Thoracic aorta (tissue), 2 donors: ENCODE measurements around the gene VGF. TPM values are rescaled to one million over a fixed set of nuclear protein-coding genes. Genes with fewer than 3 reads are reported as not detected.

Source experiments
- ATAC-seq: fragments of 150-250 bp; one replicate; pipeline ENCODE4 v1.8.0; 2017; ENCODE audit warnings: low read depth; ENCODE audit not compliant: insufficient number of reproducible peaks, low FRiP score
- DNase-seq: peaks from one replicate; pipeline ENCODE4 v3.0.0-alpha.2; 2020; ENCODE audit warnings: low spot score
- H3K27ac ChIP-seq, 2 donors: fragments of 200-600 bp; sonication (generic); 1 replicate in 1 of 2; 2 replicates in 1 of 2; pipeline ENCODE4 v1.5.1; 2016; ENCODE audit warnings: mild to moderate bottlenecking in 2 of 2, moderate library complexity in 2 of 2
- H3K27me3 ChIP-seq: fragments of 200-600 bp; sonication (generic); replicated peaks from 2 replicates; pipeline ENCODE4 v1.6.0; 2016; ENCODE audit warnings: mild to moderate bottlenecking; ENCODE audit not compliant: insufficient read depth
- H3K36me3 ChIP-seq: fragments of 200-600 bp; sonication (generic); one replicate; pipeline ENCODE4 v1.5.1; 2016
- H3K4me1 ChIP-seq, 2 donors: fragments of 200-600 bp; sonication (generic); 1 replicate in 1 of 2; 2 replicates in 1 of 2; pipeline versions ENCODE4 v1.5.1 to v1.6.0; 2016; ENCODE audit warnings: low read depth in 2 of 2, mild to moderate bottlenecking in 1 of 2; ENCODE audit not compliant: control insufficient read depth in 1 of 2
- H3K4me3 ChIP-seq: fragments of 200-600 bp; sonication (generic); 2 replicates; pipeline ENCODE4 v1.5.1; 2016; ENCODE audit warnings: mild to moderate bottlenecking
- H3K9me3 ChIP-seq: fragments of 200-600 bp; sonication (generic); 2 replicates; pipeline ENCODE4 v1.5.1; 2016
- CTCF ChIP-seq: fragments of 200-600 bp; sonication (generic); IDR thresholded peaks from one replicate; pipeline ENCODE4 v1.5.1; 2019; ENCODE audit warnings: antibody characterized with exemption
- total RNA-seq, 2 donors: library from RNA; depleted of rRNA; stranded (reverse); fragments of >200 nt; gene quantifications; one replicate each; pipeline versions ENCODE4 v1.1.0 to v1.2.3, GENCODE V29; 2016

The VGF gene
- total RNA-seq, 2 donors from 2014 or later, result not detected

- H3K9me3 ChIP-seq, result no peaks in the 10 kb centered on the region
- ATAC-seq (no peak), DNase-seq (no peak)
- H3K4me1 ChIP-seq, result peaks cover 5 to 9% of the 10 kb centered on the region in 2 donors
- H3K36me3 ChIP-seq, result no peaks in the 10 kb centered on the region
- no peak for TF ChIP-seq CTCF
- peaks cover 9% of the 10 kb centered on the region for H3K27me3 ChIP-seq
- H3K4me3 ChIP-seq, result no peak overlapping the region
- H3K27ac ChIP-seq, result no peak overlapping the region
Observed at GRCh38 chr7:101197991-101198390, 32.6 kb upstream of the VGF start.

GRCh38 chr7:101195884-101196283, 30.5 kb upstream of the VGF start:
- Histone ChIP-seq H3K4me1 (no peaks in the 10 kb centered on the region), H3K9me3 (no peaks in the 10 kb centered on the region), H3K27me3 (no peaks in the 10 kb centered on the region), H3K36me3 (no peaks in the 10 kb centered on the region), H3K27ac (no peak overlapping the region), H3K4me3 (no peak overlapping the region)
- ATAC-seq (no peak), DNase-seq (no peak)
- no peak for TF ChIP-seq CTCF

- TF ChIP-seq CTCF, result no peak
Observed at GRCh38 chr7:101189109-101189508, 23.7 kb upstream of the VGF start.

GRCh38 chr7:101186844-101187428, 21.6 kb upstream of the VGF start:
- TF ChIP-seq CTCF, result no peak
- DNase-seq, result no peak
- H3K27ac ChIP-seq, result no peak overlapping the region
- no peak for ATAC-seq
- no peaks in the 10 kb centered on the region for H3K4me1 ChIP-seq
- H3K36me3 ChIP-seq, result no peaks in the 10 kb centered on the region
- no peaks in the 10 kb centered on the region for H3K9me3 ChIP-seq
- no peak overlapping the region for H3K4me3 ChIP-seq
- H3K27me3 ChIP-seq, result no peaks in the 10 kb centered on the region

More at GRCh38 chr7:101189109-101189508, 23.7 kb upstream of the VGF start:
- Histone ChIP-seq H3K9me3 (no peaks in the 10 kb centered on the region), H3K4me1 (no peaks in the 10 kb centered on the region), H3K27ac (no peak overlapping the region), H3K27me3 (no peaks in the 10 kb centered on the region), H3K36me3 (no peaks in the 10 kb centered on the region), H3K4me3 (no peak overlapping the region)
- no peak for ATAC-seq
- DNase-seq, result no peak

- H3K27ac ChIP-seq, result no peak overlapping the region
- no peaks in the 10 kb centered on the region for H3K36me3 ChIP-seq
- H3K27me3 ChIP-seq, result no peaks in the 10 kb centered on the region
- no peak for TF ChIP-seq CTCF
- no peaks in the 10 kb centered on the region for H3K9me3 ChIP-seq
- H3K4me3 ChIP-seq, result no peak overlapping the region
- ATAC-seq (no peak), DNase-seq (no peak)
- no peaks in the 10 kb centered on the region for H3K4me1 ChIP-seq
Observed at GRCh38 chr7:101186194-101186593, 20.8 kb upstream of the VGF start.
